Neural cell (in vitro differentiated cells): ENCODE data around the gene PRKD1. TPM values are rescaled to one million over a fixed set of nuclear protein-coding genes. Genes with fewer than 3 reads are reported as not detected.

ENCODE experiments used
- H2AFZ ChIP-seq: fragments of 200-600, 300-800 bp; sonication (generic), shearing (Covaris generic); 2 replicates; pipeline ENCODE4 v1.6.0; 2014; ENCODE audit warnings: low read depth, mild to moderate bottlenecking, antibody characterized with exemption, low read length, moderate library complexity
- H3F3A ChIP-seq: fragments of 200-600 bp; shearing (Covaris generic); 2 replicates; pipeline ENCODE4 v1.6.1; 2016; ENCODE audit warnings: mild to moderate bottlenecking, moderate library complexity, mixed read lengths, antibody characterized with exemption, low read length; ENCODE audit not compliant: insufficient read depth, poor library complexity, severe bottlenecking
- H3K27ac ChIP-seq: fragments of 200-600, 300-800 bp; sonication (generic), shearing (Covaris generic); 2 replicates; pipeline ENCODE4 v1.5.1; 2014; ENCODE audit warnings: mild to moderate bottlenecking, low read length, moderate library complexity
- H3K27me3 ChIP-seq: fragments of 300-800, 200-600 bp; sonication (generic), shearing (Covaris generic); 2 replicates; pipeline ENCODE4 v1.6.0; 2014; ENCODE audit warnings: mild to moderate bottlenecking, low read depth, low read length, moderate library complexity; ENCODE audit not compliant: insufficient read depth
- H3K36me3 ChIP-seq: fragments of 300-800, 200-600 bp; sonication (generic), shearing (Covaris generic); 2 replicates; pipeline ENCODE4 v1.5.1; 2014; ENCODE audit warnings: mild to moderate bottlenecking, antibody characterized with exemption, low read length, moderate library complexity; ENCODE audit not compliant: insufficient read depth
- H3K4me2 ChIP-seq: fragments of 300-800, 200-600 bp; sonication (generic), shearing (Covaris generic); 2 replicates; pipeline ENCODE4 v1.6.0; 2014; ENCODE audit warnings: mild to moderate bottlenecking, low read length
- H3K4me3 ChIP-seq: fragments of 300-800, 200-600 bp; sonication (generic), shearing (Covaris generic); 2 replicates; pipeline ENCODE4 v1.5.1; 2014; ENCODE audit warnings: mild to moderate bottlenecking, low read length, moderate library complexity
- H3K79me2 ChIP-seq: fragments of 200-600 bp; shearing (Covaris generic); replicated peaks from 2 replicates; pipeline ENCODE4 v1.6.0; 2014; ENCODE audit warnings: mild to moderate bottlenecking, low read length, moderate library complexity; ENCODE audit not compliant: insufficient read depth
- H3K9ac ChIP-seq: fragments of 300-800, 200-600 bp; sonication (generic), shearing (Covaris generic); 2 replicates; pipeline ENCODE4 v1.6.1; 2016; ENCODE audit warnings: mild to moderate bottlenecking, low read length, mixed read lengths
- H3K9me2 ChIP-seq: fragments of 200-600 bp; shearing (Covaris generic); 2 replicates; pipeline ENCODE4 v1.6.1; 2016; ENCODE audit warnings: mild to moderate bottlenecking, low read length, mixed read lengths; ENCODE audit not compliant: insufficient read depth
- H3K9me3 ChIP-seq: fragments of 200-600, 300-800 bp; sonication (generic), shearing (Covaris generic); 2 replicates; pipeline ENCODE4 v1.6.1; 2016; ENCODE audit warnings: mild to moderate bottlenecking, mixed run types, low read length, moderate library complexity, mixed read lengths
- H4K20me1 ChIP-seq: fragments of 200-600 bp; shearing (Covaris generic); 2 replicates; pipeline ENCODE4 v1.6.1; 2016; ENCODE audit warnings: mild to moderate bottlenecking, mixed run types; ENCODE audit not compliant: insufficient read depth
- CTCF ChIP-seq: fragments of 450-650 bp; IDR thresholded peaks from 2 replicates; pipeline ENCODE4 v1.5.1; 2014; ENCODE audit warnings: antibody characterized with exemption, mild to moderate bottlenecking, moderate library complexity; ENCODE audit not compliant: poor library complexity, severe bottlenecking
- EP300 ChIP-seq: fragments of 450-650 bp; conservative IDR thresholded peaks from 2 replicates; pipeline ENCODE4 v1.6.1; 2014; ENCODE audit warnings: antibody characterized with exemption, mild to moderate bottlenecking, moderate library complexity; ENCODE audit not compliant: poor library complexity, severe bottlenecking
- EZH2 ChIP-seq: fragments of 200-600, 300-800 bp; shearing (Covaris generic), sonication (generic); IDR thresholded peaks from 2 replicates; pipeline ENCODE4 v1.6.1; 2014; ENCODE audit warnings: antibody characterized with exemption, low read length, borderline replicate concordance, mild to moderate bottlenecking; ENCODE audit not compliant: insufficient read depth, poor library complexity, severe bottlenecking
- MXI1 ChIP-seq: fragments of 450-650 bp; conservative IDR thresholded peaks from 2 replicates; pipeline ENCODE4 v1.6.1; 2014; ENCODE audit warnings: antibody characterized with exemption, mild to moderate bottlenecking; ENCODE audit not compliant: poor library complexity, severe bottlenecking
- POLR2AphosphoS5 ChIP-seq: IDR thresholded peaks from 2 replicates; pipeline ENCODE4 v1.6.1; 2012
- RAD21 ChIP-seq: fragments of 450-650 bp; conservative IDR thresholded peaks from 2 replicates; pipeline ENCODE4 v1.6.1; 2014; ENCODE audit warnings: antibody characterized with exemption, mild to moderate bottlenecking, moderate library complexity
- REST ChIP-seq: IDR thresholded peaks from 2 replicates; pipeline ENCODE4 v1.6.1; 2012; ENCODE audit warnings: borderline replicate concordance
- SMC3 ChIP-seq: fragments of 450-650 bp; conservative IDR thresholded peaks from 2 replicates; pipeline ENCODE4 v1.6.1; 2014; ENCODE audit warnings: antibody characterized with exemption, mild to moderate bottlenecking, moderate library complexity; ENCODE audit not compliant: poor library complexity
- TAF1 ChIP-seq: IDR thresholded peaks from 2 replicates; pipeline ENCODE4 v1.6.1; 2012; ENCODE audit warnings: low read depth
- polyA plus RNA-seq: library from polyadenylated mRNA; depleted of rRNA; stranded (reverse); fragments of >200 nt; gene quantifications from 2 replicates; pipeline ENCODE4 v1.2.3, GENCODE V29; 2014

The PRKD1 gene
- polyA plus RNA-seq, 1 donor from 2014 or later = 9.6 TPM

GRCh38 chr14:29687866-29688265 lies 239.8 kb downstream of the PRKD1 start:
- Histone ChIP-seq H3K9me3 (no peaks in the 10 kb centered on the region), H3K9ac (no peak overlapping the region), H3K79me2 (no peaks in the 10 kb centered on the region), H3K9me2 (no peaks in the 10 kb centered on the region), H2AFZ (no peak overlapping the region), H3K4me3 (no peak overlapping the region), H3K27ac (no peak overlapping the region), H3F3A (no peaks in the 10 kb centered on the region), H3K27me3 (no peaks in the 10 kb centered on the region), H3K36me3 (no peaks in the 10 kb centered on the region), H3K4me2 (no peak overlapping the region), H4K20me1 (no peaks in the 10 kb centered on the region)
- no peak for TF ChIP-seq REST
- TF ChIP-seq RAD21 = no peak

- no peak overlapping the region for H3K27ac ChIP-seq
- H4K20me1 ChIP-seq = no peaks in the 10 kb centered on the region
- H3K27me3 ChIP-seq = no peaks in the 10 kb centered on the region
- no peak overlapping the region for H3K4me2 ChIP-seq
- H3K9me3 ChIP-seq = no peaks in the 10 kb centered on the region
- TF ChIP-seq TAF1 = no peak
- TF ChIP-seq EZH2 = no peak
- no peak for TF ChIP-seq MXI1
- TF ChIP-seq EP300 = no peak
- TF ChIP-seq POLR2AphosphoS5 = no peak
- TF ChIP-seq REST = no peak
- no peak for TF ChIP-seq CTCF
- TF ChIP-seq SMC3 = no peak
- TF ChIP-seq RAD21 = no peak
- H3F3A ChIP-seq = no peaks in the 10 kb centered on the region
- H3K4me3 ChIP-seq = no peak overlapping the region
- no peak overlapping the region for H3K9ac ChIP-seq
- H2AFZ ChIP-seq = no peak overlapping the region
- H3K79me2 ChIP-seq = no peaks in the 10 kb centered on the region
- no peaks in the 10 kb centered on the region for H3K9me2 ChIP-seq
- H3K36me3 ChIP-seq = no peaks in the 10 kb centered on the region
Observed at GRCh38 chr14:29687071-29687765, 240.4 kb downstream of the PRKD1 start.
